Measurements from ENCODE around the gene ZNF362.
A peak's percentile ranks its signal among the peaks of the same experiment; 100 is the strongest.

The ZNF362 gene

DNA sequence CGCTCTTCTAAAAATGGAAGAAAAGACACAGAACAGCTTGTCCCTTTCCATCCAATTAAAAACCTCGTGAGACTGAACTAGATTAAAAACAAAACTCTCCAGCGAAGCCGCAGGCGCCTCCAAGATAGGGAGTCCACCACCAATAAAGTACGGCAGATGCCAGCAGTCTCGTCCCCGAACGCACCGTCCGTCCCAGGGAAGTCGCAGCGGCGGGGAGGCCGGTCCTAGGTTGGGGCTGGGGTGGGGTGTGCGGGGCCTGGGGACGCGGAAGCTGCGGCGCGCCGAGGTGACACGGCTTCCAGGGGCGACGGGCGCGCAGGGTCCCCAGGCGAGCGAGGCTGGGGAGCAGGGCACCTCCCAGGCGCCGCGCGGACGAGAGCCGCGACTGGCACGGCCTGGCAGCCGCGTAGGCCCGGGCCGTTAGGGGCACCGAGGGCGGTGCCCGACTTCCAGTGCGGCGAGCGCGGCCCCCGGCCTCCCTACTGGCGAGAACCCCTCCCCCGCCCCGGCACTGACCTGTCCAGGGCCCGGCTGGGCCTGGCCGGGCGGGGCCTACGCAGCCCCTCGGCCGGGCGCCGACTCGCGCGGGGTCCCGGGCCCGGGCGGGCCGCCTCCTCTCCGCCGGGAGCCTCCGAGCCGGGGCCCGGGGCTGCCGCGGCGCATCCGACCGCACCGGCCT lies 92.9 kb downstream of the ZNF362 start:
- peak; percentile 48 for DNase-seq

DNA sequence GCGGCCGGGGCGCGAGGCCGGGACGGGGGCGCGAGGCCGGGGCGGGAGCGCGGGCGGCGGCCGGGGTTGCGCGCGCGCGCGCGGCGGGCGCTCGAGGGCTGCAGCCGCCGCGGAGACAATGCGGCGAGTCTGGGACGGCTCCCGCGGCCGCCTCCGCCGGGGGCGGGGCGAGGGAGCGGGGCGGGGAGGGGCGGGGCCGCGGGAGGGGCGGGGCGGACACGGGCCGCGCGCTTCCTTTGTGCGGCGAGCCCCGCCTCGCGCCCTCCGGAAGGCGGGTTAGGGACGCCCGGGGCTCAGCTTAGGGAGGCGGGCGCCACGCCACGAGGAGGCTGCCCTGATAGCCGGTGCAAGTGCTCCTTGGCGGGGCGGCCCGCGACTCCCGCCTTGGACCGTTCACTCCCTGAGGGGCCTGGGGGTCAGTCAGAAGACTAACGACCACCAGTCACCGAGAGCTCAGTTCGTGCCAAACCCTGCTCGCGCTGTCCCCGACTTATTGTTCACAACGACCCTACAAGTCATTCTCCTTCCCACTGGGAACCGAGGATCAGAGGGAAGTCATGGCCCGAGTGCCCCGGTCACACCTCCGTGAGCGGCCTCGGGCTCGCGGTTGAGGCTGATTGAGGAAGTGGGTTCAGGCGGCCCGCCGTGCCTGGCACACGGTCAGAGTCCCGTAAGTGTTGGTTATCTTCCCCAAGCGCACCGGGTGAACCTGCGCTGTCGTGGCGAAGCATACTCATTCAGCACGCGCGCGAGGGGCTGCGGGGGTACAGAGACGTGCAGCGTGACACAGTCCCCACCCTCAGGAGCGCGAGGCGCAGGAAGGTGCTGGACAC lies 93.7 kb downstream of the ZNF362 start:
- peak; percentile 85 for DNase-seq

Data from CD4-positive, alpha-beta T cell treated with Interleukin-21 for 1 hour (primary cell).